Vagina (tissue), 2 donors: Measurements from ENCODE around the gene BET1.

Experiments used
- POLR2A ChIP-seq, 2 donors: fragments of 450-650 bp; IDR thresholded peaks; one replicate each; pipeline ENCODE4 v1.6.1; 2017; ENCODE audit warnings: antibody characterized with exemption in 2 of 2, mild to moderate bottlenecking in 2 of 2, moderate library complexity in 2 of 2
- POLR2AphosphoS5 ChIP-seq, 2 donors: sonication (generic); formaldehyde crosslinking; IDR thresholded peaks; one replicate each; pipeline ENCODE4 v1.9.0; 2017; ENCODE audit warnings: antibody characterized with exemption in 2 of 2, mild to moderate bottlenecking in 2 of 2, low read depth in 1 of 2; ENCODE audit not compliant: insufficient read depth in 1 of 2
- TF ChIP-seq, protein P1 (sequence below), 3 experiments: fragments of 450-650 bp in 2 of 3; fragments of 200-600 bp in 1 of 3; sonication (generic) in 1 of 3; IDR thresholded peaks; one replicate each; pipeline ENCODE4 v1.5.1; 2017 to 2019; ENCODE audit warnings: antibody characterized with exemption in 3 of 3, mild to moderate bottlenecking in 2 of 3, moderate library complexity in 2 of 3

DNA sequence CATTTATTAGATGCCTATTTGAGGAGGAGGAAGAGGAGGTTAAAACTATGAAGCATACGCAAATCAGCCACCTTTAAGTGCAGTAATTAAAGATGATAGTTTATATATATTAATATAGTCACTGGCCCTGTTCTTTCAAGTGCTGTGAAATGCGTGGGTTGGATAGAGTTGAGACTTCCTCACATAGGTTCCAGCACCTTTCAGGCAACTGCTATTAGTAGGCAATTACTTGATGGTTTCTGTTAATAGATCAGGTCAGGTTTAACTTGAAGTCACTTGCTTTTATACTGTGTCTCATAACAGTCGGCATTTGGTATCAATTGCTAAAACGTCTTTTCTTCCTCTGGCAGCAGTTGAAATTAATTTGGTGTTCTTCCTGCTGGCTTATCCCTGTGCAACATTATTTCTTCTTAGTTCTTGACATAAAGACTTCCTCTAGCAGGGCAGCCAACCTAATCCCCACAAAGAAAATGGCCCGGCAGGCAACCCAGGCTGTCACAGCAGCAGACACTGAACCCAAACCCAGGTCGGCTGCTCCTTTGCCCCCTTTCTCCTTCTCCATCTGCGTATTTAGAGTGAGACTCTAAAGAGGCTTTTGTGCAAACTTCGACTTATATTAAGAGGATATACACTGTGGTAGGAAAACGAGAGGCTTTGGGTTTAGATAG lies 35.3 kb upstream of the BET1 start:
- TF ChIP-seq, protein P1, sequence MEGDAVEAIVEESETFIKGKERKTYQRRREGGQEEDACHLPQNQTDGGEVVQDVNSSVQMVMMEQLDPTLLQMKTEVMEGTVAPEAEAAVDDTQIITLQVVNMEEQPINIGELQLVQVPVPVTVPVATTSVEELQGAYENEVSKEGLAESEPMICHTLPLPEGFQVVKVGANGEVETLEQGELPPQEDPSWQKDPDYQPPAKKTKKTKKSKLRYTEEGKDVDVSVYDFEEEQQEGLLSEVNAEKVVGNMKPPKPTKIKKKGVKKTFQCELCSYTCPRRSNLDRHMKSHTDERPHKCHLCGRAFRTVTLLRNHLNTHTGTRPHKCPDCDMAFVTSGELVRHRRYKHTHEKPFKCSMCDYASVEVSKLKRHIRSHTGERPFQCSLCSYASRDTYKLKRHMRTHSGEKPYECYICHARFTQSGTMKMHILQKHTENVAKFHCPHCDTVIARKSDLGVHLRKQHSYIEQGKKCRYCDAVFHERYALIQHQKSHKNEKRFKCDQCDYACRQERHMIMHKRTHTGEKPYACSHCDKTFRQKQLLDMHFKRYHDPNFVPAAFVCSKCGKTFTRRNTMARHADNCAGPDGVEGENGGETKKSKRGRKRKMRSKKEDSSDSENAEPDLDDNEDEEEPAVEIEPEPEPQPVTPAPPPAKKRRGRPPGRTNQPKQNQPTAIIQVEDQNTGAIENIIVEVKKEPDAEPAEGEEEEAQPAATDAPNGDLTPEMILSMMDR (IDR thresholded peaks at IDR 0.05): no peak
- TF ChIP-seq POLR2A (IDR thresholded peaks at IDR 0.05) (no peak), POLR2AphosphoS5 (IDR thresholded peaks at IDR 0.05; ENCODE audit: insufficient read depth in 1 of 2, low read depth in 1 of 2) (no peak)
